ENCODE results near the gene ZNF444. TPM values are rescaled to one million over a fixed set of nuclear protein-coding genes. Genes with fewer than 3 reads are reported as not detected.
"Not testable (repeated sequence)": the region's sequence is repeated elsewhere in the genome, so short reads cannot be mapped to it uniquely, and the experiment has no call there.

Gene ZNF444
- total RNA-seq, 1 donor from 2014 or later = 16.0 TPM

DNA sequence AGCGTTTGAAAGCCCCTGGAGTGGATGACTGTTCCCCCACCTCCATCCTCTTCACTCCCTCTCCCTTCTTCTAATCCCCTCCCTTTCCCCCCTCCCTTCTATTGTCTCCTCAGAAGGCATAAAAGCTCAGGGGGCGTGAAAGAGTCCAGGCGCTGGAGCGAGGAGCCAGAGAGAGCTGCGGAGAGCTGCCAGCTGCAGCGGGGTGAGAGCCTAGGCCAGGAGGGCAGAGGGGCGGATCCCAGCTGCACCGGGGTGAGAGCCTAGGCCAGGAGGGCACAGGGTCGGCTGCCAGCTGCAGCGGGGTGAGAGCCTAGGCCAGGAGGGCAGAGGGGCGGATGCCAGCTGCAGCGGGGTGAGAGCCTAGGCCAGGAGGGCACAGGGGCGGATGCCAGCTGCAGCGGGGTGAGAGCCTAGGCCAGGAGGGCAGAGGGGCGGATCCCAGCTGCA lies 34.8 kb downstream of the ZNF444 start, which contains the start of gene GALP:
Gene GALP (plus strand): TSS at position 148 of the 447 bp plus-strand sequence. CDS start 1,101 bp downstream, outside the sequence.
- DNase-seq (ENCODE audit: low read depth, low spot score) = not testable (repeated sequence)

DNA sequence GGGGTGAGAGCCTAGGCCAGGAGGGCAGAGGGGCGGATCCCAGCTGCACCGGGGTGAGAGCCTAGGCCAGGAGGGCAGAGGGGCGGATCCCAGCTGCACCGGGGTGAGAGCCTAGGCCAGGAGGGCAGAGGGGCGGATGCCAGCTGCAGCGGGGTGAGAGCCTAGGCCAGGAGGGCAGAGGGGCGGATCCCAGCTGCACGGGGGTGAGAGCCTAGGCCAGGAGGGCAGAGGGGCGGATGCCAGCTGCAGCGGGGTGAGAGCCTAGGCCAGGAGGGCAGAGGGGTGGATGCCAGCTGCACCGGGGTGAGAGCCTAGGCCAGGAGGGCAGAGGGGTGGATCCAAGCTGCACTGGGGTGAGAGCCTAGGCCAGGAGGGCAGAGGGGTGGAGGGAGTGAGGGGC lies 35.2 kb downstream of the ZNF444 start:
- DNase-seq (ENCODE audit: low read depth, low spot score) = not testable (repeated sequence)

DNA sequence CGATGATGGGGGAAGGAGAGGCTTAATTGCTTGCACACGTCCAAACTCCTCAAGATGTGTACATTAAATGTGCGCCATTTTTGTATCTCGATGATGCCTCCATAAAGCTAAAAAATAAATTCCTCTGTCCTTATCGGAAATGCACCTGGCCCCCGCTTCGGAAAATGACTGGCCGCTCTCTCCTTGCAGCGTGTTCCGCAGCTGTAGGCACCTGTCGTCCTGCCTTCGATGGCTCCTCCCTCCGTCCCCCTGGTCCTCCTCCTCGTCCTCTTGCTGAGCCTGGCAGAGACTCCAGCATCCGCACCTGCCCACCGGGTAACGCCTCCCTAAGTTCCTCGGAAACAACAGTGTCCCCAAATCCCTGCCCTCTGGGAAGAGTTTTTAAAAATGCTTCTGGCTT lies 35.8 kb downstream of the ZNF444 start:
- DNase-seq (ENCODE audit: low read depth, low spot score) = no peak

DNA sequence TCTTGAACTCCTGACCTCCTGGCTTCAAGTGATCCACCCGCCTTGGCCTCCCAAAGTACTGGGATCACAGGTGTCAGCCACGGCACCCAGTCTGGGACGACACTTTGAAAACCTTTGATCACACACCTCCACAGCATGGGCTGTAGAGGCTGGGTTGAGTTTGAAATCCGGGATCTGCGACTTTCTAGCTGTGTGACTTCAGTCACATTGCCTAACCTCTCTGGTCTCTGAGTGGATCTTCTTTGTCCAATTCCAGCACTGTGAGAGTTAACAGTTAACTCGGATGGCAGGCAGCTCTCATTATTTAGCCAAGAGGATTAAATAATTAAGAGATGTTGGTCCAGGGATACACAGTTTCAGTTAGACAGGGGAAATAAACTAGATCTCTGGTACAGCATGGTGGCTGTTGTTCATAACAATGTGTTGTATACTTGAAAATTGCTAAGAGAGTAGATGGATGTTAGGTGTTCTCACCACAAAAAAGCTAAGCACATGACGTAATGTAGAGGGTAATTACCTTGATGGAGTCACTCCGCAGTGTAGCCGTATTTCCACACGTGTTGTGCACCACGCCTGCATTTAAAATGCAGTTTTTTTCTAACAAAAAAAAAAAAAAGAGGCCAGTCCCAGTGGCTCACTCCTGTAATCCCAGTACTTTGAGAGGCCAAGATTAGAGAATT lies 36.6 kb downstream of the ZNF444 start:
- no peak for DNase-seq (ENCODE audit: low read depth, low spot score)

DNA sequence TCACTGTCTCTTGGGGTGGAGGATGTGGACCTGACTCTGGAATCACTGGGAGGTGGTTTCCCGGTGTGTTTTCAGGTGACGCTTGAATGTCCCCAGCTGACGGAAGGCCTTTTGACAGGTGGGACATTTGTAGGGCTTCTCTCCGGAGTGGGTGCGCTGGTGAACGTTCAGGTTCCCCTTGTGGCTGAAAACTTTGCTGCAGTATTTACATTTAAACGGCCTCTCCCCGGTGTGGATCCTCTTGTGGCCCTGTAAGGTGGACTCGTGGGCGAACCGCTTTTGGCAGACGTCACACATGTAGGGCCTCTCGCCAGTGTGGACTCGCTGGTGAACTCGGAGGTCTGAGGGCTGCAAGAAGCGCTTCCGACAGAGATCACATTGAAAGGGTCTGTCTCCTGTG lies 48.7 kb downstream of the ZNF444 start:
- no peak for DNase-seq (ENCODE audit: low read depth, low spot score)

DNA sequence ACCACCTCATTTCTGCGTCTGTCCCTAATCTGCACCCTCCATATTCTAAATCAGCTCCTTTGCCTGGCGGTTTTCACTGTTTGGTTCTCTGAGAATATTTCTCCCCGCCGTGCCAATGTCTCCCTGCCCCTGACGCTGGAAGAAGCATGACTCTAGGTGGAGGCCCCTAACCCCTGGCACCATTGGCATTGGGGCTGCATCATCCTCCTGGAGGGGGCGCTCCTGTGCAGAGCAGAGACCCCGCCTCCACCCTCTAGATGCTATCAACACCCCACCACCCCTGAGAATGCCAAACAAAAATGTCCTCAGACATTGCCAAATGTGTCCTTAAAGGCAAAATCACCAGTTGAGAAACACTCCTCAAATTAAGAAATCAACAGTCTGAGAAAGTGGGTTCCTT lies 50.0 kb downstream of the ZNF444 start:
- DNase-seq (ENCODE audit: low read depth, low spot score) = no peak

DNA sequence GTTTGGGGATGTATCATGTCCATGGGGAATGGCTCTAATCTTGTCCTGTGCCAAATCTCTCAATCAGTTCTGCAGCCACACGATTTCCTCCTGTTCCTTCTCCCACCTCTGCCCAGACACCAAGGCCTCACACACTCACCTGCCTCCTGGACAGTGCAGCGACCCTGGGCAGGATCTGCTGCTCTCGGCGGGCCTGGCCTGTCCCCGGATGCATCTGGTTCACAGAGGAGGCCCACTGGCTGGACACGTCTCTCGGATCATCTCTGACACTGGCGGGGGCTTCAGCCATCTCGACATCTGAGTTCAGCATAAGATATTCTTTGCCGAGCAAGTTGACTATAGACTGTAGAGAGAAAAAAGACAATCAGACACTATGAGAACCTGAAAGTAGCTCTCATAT lies 50.6 kb downstream of the ZNF444 start:
- no peak for DNase-seq (ENCODE audit: low read depth, low spot score)

DNA sequence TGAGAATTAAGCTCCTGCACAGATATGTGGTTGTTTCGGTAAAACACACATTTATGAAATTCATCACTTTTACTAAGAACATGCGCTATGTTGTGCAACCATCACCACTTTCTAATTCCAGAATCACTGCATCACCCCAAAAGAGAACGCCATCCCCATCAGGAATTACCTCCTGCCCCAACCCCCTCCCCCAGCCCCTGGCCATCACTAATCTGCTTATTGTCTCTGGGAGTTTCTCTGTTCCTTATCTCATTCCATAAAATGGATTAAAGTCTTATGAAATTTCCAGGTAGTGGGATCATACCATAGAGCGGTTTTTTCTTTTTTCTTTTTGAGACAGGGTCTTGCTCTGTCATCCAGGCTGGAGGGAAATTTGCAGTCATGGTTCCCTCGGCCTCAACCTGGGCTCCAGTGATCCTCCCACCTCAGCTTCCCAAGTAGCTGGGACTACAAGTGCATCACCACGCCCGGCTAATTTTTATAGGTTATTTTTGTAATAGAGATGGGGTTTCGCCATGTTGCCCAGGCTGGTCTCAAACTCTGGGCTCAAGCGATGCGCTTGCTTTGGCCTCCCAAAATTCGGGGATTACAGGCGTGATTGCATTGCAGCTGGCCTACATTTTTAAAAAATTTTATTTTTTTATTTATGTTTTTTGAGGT lies 53.0 kb downstream of the ZNF444 start:
- DNase-seq (ENCODE audit: low read depth, low spot score) = no peak

DNA sequence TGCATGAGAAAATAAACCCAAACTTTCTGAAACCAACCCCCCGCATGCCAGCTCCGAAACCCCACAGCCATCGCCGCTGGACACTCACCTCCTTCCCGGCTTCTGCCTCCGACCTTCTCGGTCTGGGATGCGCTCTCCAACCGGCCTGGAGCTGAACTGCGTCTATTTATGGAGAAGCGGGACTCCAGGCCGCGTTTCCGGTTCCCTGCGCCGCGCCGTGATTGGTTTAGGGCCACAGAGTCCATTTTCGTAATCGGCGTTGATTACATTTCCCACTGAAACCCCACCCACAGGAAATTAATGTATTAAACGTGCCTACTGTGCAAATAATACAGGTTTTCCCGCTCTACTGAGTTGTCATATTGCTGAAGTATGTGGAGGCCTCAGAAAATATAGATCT lies 56.6 kb downstream of the ZNF444 start, which contains the start of gene ZSCAN5B:
Gene ZSCAN5B (minus strand): TSS at position 138 of the 400 bp plus-strand sequence. CDS start 4,731 bp downstream, outside the sequence.
- DNase-seq (ENCODE audit: low read depth, low spot score) = not testable (repeated sequence)

DNA sequence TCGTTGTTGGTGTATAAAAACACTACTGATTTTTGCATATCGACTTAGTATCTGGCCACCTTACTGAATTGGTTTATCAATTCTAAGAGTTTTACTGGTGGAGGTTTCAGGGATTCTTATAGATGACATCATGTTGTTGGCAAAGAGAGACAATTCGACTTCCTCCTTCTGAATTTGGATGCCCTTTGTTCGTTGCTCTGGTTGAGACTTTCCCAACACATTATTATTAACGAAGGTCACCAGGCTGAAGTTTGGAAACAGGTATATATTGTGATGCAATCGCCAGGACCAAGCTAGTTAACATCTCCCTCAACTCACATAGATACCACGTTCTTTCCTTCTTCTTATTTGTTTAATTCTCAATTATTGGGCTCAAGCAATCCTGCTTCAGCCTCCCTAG lies 58.6 kb downstream of the ZNF444 start:
- no peak for DNase-seq (ENCODE audit: low read depth, low spot score)

DNA sequence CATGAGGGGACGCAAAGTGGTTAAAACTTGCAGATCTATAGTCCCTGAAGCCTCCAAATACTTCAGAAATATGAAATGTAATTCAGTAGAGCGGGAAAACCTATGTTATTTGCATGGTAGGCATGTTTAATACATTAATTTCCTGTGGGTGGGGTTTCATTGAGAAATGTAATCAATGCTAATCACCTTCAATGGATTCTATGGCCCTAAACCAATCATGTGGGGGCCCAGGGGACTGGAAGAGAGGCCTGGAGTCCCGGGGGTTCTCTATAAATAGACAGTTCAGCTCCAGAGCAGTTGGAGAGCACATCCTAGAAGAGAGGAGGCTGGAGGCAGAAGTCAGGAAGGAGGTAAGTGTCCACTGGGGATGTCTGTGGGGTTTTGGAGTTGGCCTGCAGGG lies 60.9 kb downstream of the ZNF444 start, which contains the start of gene ZSCAN5C:
Gene ZSCAN5C (plus strand): TSS at position 301 of the 400 bp plus-strand sequence. CDS start 3,641 bp downstream, outside the sequence.
- no peak for DNase-seq (ENCODE audit: low read depth, low spot score)

DNA sequence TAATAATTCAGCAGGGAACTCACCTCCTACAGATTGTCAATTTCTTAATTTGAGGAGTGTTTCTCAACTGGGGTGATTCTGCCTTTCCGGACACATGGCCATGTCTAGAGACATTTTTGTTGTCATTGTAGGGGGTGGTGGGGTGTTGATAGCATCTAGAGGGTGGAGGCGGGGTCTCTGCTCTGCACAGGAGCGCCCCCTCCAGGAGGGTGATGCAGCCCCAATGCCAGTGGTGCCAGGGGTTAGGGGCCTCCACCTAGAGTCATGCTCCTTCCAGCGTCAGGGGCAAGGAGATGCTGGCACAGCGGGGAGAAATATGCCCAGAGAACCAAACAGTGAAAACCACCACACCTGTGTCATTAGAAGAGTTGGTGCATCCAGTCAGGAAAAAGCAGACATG lies 66.5 kb downstream of the ZNF444 start:
- not testable (repeated sequence) for DNase-seq (ENCODE audit: low read depth, low spot score)

DNA sequence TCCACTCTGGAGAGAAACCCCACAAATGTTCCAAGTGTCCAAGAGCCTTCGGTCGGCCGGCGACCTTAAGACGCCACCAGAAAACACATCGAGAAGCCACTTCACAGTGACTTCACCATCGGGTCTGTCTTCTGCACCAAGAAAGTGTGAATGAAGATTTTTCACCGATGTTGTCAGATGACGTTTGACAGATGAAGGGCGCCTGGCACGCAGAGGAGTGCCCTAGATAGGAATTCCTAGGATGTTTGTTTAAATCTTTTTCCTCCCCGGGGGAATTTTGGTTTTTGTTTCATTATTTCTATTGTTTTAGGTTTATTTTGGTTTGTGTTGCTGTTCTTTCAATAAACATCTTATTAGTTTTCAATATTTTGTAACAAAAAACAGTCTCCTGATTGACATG lies 68.0 kb downstream of the ZNF444 start:
- DNase-seq (ENCODE audit: low read depth, low spot score) = no peak

DNA sequence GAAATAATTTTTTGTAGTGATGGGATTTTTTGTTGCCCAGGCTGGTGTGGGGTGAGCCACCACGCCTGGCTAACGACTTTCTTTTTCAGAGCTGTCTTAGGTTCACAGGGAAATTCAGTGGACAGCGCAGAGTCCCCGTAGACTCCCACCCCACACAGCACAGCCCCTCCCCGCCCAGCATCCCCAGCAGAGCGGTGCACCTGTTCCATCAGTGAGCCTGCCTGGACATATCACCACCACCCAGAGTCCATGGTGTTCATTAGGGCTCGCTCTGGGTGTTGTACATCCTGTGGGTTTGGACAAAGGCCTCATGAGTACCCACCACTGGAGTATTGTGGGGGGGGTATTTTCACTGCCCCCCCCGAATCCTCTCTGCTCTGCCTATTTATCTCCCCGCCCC lies 68.9 kb downstream of the ZNF444 start:
- not testable (repeated sequence) for DNase-seq (ENCODE audit: low read depth, low spot score)

Other genes starting within 250 kb of the ZNF444 start
- gene NLRP13, start 209.0 kb upstream of the ZNF444 start, total RNA-seq = not detected in 2 replicates
- not detected in 2 replicates for gene NLRP8, start 193.5 kb upstream of the ZNF444 start, total RNA-seq
- not detected in 2 replicates for gene NLRP5, start 154.5 kb upstream of the ZNF444 start, total RNA-seq
- gene ZNF787, start 20.0 kb upstream of the ZNF444 start, total RNA-seq = 36.5 and 39.2 TPM in 2 replicates
- gene GALP, start 34.7 kb downstream of the ZNF444 start, total RNA-seq = not detected in 2 replicates
- gene ZSCAN5B, start 56.5 kb downstream of the ZNF444 start, total RNA-seq = not detected in 2 replicates
- not detected in 2 replicates for gene ZSCAN5C, start 61.0 kb downstream of the ZNF444 start, total RNA-seq
- 0.21 and 0.46 TPM in 2 replicates for gene EDDM13, start 131.5 kb downstream of the ZNF444 start, total RNA-seq
- gene ZSCAN5A, start 173.6 kb downstream of the ZNF444 start, total RNA-seq = 5.1 and 7.3 TPM in 2 replicates